HEK293T (cell line): Measurements from ENCODE around the gene RTF2.

Experiments used
- BHLHE40 ChIP-seq: fragments of 450-650 bp; IDR thresholded peaks from 2 replicates; pipeline ENCODE4 v1.6.1; 2016; ENCODE audit warnings: mild to moderate bottlenecking, moderate library complexity, borderline replicate concordance
- CTBP1 ChIP-seq: fragments of 450-650 bp; IDR thresholded peaks from 2 replicates; pipeline ENCODE4 v1.6.1; 2016; ENCODE audit warnings: borderline replicate concordance
- ELF4 ChIP-seq: fragments of 450-650 bp; IDR thresholded peaks from 2 replicates; pipeline ENCODE4 v1.6.1; 2017; ENCODE audit warnings: antibody characterized with exemption
- FOXA1 ChIP-seq: fragments of 450-650 bp; IDR thresholded peaks from 2 replicates; pipeline ENCODE4 v1.6.1; 2016; ENCODE audit warnings: mild to moderate bottlenecking
- FOXK2 ChIP-seq: fragments of 450-650 bp; IDR thresholded peaks from 2 replicates; pipeline ENCODE4 v1.6.1; 2016; ENCODE audit warnings: mild to moderate bottlenecking
- FOXM1 ChIP-seq: fragments of 450-650 bp; IDR thresholded peaks from 2 replicates; pipeline ENCODE4 v1.6.1; 2017; ENCODE audit warnings: mild to moderate bottlenecking, borderline replicate concordance
- HDGF ChIP-seq: fragments of 450-650 bp; IDR thresholded peaks from 2 replicates; pipeline ENCODE4 v1.6.1; 2017; ENCODE audit warnings: antibody characterized with exemption, borderline replicate concordance
- LEF1 ChIP-seq: fragments of 450-650 bp; IDR thresholded peaks from 2 replicates; pipeline ENCODE4 v1.6.1; 2017; ENCODE audit warnings: mild to moderate bottlenecking, borderline replicate concordance
- NFRKB ChIP-seq: fragments of 450-650 bp; IDR thresholded peaks from 2 replicates; pipeline ENCODE4 v1.6.1; 2016; ENCODE audit warnings: mild to moderate bottlenecking, moderate library complexity
- SP1 ChIP-seq: fragments of 450-650 bp; IDR thresholded peaks from 2 replicates; pipeline ENCODE4 v1.6.1; 2017
- TARDBP ChIP-seq: fragments of 450-650 bp; IDR thresholded peaks from 2 replicates; pipeline ENCODE4 v1.6.1; 2016
- ZNF384 ChIP-seq: fragments of 450-650 bp; IDR thresholded peaks from 2 replicates; pipeline ENCODE4 v1.6.1; 2016
- TF ChIP-seq, protein P1 (sequence below): fragments of 450-650 bp; IDR thresholded peaks from 2 replicates; pipeline ENCODE4 v1.6.1; 2016

- no peak for TF ChIP-seq SP1
- TF ChIP-seq ZNF384: no peak
- no peak for TF ChIP-seq BHLHE40
- no peak for TF ChIP-seq ELF4
- TF ChIP-seq FOXM1: no peak
- no peak for TF ChIP-seq TARDBP
- TF ChIP-seq, protein P1, sequence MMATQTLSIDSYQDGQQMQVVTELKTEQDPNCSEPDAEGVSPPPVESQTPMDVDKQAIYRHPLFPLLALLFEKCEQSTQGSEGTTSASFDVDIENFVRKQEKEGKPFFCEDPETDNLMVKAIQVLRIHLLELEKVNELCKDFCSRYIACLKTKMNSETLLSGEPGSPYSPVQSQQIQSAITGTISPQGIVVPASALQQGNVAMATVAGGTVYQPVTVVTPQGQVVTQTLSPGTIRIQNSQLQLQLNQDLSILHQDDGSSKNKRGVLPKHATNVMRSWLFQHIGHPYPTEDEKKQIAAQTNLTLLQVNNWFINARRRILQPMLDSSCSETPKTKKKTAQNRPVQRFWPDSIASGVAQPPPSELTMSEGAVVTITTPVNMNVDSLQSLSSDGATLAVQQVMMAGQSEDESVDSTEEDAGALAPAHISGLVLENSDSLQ: no peak
- no peak for TF ChIP-seq NFRKB
- TF ChIP-seq FOXK2: no peak
- TF ChIP-seq LEF1: no peak
- TF ChIP-seq HDGF: no peak
- TF ChIP-seq CTBP1: no peak
- no peak for TF ChIP-seq FOXA1
Measured at GRCh38 chr20:56488566-56488965, 20.1 kb downstream of the RTF2 start.
